Measurements from ENCODE around the gene TLE3.

DNA sequence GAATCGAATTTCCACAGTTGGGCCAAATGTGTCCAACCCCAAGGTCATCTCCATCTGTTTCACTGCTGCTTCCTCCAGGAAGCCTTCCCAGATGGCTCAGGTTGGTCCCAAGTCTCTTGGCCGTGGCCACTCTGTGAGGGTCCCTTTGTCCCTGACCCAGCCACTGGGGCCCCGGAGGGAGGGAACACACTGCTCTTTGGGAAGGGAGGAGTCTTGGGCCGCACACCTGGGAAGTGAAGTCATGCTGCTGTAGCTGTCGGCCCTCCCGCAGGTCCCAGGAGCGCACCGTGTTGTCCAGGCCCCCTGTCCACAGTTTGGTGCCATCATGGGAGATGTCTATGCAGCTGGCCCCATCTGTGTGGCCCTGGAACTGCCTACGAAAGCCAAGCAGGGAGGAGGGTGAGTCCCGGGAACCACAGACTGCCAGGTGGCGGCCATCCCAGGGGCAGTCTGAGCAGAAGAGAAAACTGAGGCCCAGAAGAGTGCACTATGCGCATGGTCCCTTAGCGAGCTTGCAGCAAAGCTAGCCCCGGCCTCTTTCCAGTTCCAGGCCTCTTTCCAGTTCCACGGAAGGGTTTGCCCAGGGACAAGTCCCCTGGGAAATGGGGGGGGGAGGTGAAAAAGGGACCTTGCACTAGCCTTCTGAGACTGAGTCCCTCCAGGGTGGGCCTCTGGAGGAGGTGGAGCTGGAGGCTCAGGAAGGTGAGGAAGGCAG lies 44.6 kb downstream of the TLE3 start:
- TF ChIP-seq CTCF (IDR thresholded peaks at IDR 0.05 in 4 of 5, conservative IDR thresholded peaks at IDR 0.05 in 1 of 5): no peak
- TF ChIP-seq POLR2A (IDR thresholded peaks at IDR 0.05): no peak

Measured in gastrocnemius medialis (tissue), 4 donors.